Esophagus muscularis mucosa (tissue), 4 donors: ENCODE results near the gene SLC4A3.

Experiments
- EP300 ChIP-seq: sonication (generic); formaldehyde crosslinking; IDR thresholded peaks from one replicate; pipeline ENCODE4 v1.6.1; 2017; ENCODE audit warnings: antibody characterized with exemption
- POLR2A ChIP-seq: fragments of 450-650 bp; IDR thresholded peaks from one replicate; pipeline ENCODE4 v1.6.1; 2017; ENCODE audit warnings: antibody characterized with exemption, moderate library complexity, mild to moderate bottlenecking, low read depth
- POLR2AphosphoS5 ChIP-seq, 2 donors: sonication (generic); formaldehyde crosslinking; IDR thresholded peaks; one replicate each; pipeline ENCODE4 v1.6.1; 2017; ENCODE audit warnings: antibody characterized with exemption in 2 of 2
- TF ChIP-seq, protein P1 (sequence below), 3 experiments: fragments of 200-600 bp in 2 of 3; fragments of 450-650 bp in 1 of 3; sonication (generic) in 2 of 3; IDR thresholded peaks; one replicate each; pipeline ENCODE4 v1.5.1; 2017 to 2019; ENCODE audit warnings: antibody characterized with exemption in 3 of 3, mild to moderate bottlenecking in 2 of 3, moderate library complexity in 1 of 3

GRCh38 chr2:219689676-219690628 is 62.5 kb downstream of the SLC4A3 start:
- TF ChIP-seq, protein P1, sequence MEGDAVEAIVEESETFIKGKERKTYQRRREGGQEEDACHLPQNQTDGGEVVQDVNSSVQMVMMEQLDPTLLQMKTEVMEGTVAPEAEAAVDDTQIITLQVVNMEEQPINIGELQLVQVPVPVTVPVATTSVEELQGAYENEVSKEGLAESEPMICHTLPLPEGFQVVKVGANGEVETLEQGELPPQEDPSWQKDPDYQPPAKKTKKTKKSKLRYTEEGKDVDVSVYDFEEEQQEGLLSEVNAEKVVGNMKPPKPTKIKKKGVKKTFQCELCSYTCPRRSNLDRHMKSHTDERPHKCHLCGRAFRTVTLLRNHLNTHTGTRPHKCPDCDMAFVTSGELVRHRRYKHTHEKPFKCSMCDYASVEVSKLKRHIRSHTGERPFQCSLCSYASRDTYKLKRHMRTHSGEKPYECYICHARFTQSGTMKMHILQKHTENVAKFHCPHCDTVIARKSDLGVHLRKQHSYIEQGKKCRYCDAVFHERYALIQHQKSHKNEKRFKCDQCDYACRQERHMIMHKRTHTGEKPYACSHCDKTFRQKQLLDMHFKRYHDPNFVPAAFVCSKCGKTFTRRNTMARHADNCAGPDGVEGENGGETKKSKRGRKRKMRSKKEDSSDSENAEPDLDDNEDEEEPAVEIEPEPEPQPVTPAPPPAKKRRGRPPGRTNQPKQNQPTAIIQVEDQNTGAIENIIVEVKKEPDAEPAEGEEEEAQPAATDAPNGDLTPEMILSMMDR (IDR thresholded peaks at IDR 0.05): peak; percentile 76 to 85 (median 78)
- no peak for TF ChIP-seq POLR2A
- TF ChIP-seq POLR2AphosphoS5 (IDR thresholded peaks at IDR 0.05): no peak
- no peak for TF ChIP-seq EP300
